AG04450 (cell line): ENCODE data around the gene NOB1. TPM values are rescaled to one million over a fixed set of nuclear protein-coding genes. Genes with fewer than 3 reads are reported as not detected.

ENCODE experiments used
- CTCF ChIA-PET: fragments of 300-600, 350-600 bp; formaldehyde crosslinking; extraction: SDS; loops from one replicate; lab custom pipeline; 2022; ENCODE audit warnings: antibody characterized with exemption, inconsistent platforms; lab: Charles Lee
- POLR2A ChIA-PET: fragments of 350-600 bp; formaldehyde crosslinking; extraction: SDS; loops from one replicate; lab custom pipeline; 2021; ENCODE audit warnings: antibody characterized with exemption, inconsistent platforms; lab: Yijun Ruan, JAX
- DNase-seq: peaks from one replicate; pipeline ENCODE4 v3.0.0-alpha.2; 2011; ENCODE audit warnings: low read depth, low spot score
- H3K27ac ChIP-seq: one replicate; pipeline ENCODE4 v1.5.1; 2012; ENCODE audit warnings: low read depth, low read length, control low read depth
- H3K27me3 ChIP-seq: one replicate; pipeline ENCODE4 v1.6.0; 2012; ENCODE audit warnings: low read length; ENCODE audit not compliant: control insufficient read depth, insufficient read depth
- H3K4me3 ChIP-seq: 2 replicates; pipeline ENCODE4 v1.5.1; 2011; ENCODE audit warnings: mild to moderate bottlenecking, low read depth, low read length, control low read depth
- H3K9me3 ChIP-seq: 2 replicates; pipeline ENCODE4 v1.5.1; 2012; ENCODE audit warnings: low read length; ENCODE audit not compliant: control insufficient read depth, insufficient read depth
- polyA plus RNA-seq: library from polyadenylated mRNA; depleted of rRNA; stranded (reverse); fragments of >200 nt; gene quantifications from 2 replicates; pipeline ENCODE4 v1.2.3, GENCODE V29; 2011
- TF ChIP-seq, protein P1 (sequence below): IDR thresholded peaks from 2 replicates; pipeline ENCODE4 v1.5.1; 2011; ENCODE audit warnings: low read depth, low read length, control low read depth, inconsistent platforms

The NOB1 gene
- polyA plus RNA-seq, 1 experiment: 58.7 TPM

GRCh38 chr16:69748694-69749345 lies 5.9 kb downstream of the NOB1 start:
- Histone ChIP-seq H3K27ac (no peak overlapping the region), H3K27me3 (no peaks in the 10 kb centered on the region), H3K4me3 (no peak overlapping the region), H3K9me3 (no peaks in the 10 kb centered on the region)
- DNase-seq: no peak
- CTCF ChIA-PET: interaction anchor here (0.9 kb wide), 2 partner anchors 8 to 295 kb away, joined by 4 to 15 read pairs; no protein-coding TSS in a partner anchor
- POLR2A ChIA-PET: no interaction called here
- TF ChIP-seq, protein P1, sequence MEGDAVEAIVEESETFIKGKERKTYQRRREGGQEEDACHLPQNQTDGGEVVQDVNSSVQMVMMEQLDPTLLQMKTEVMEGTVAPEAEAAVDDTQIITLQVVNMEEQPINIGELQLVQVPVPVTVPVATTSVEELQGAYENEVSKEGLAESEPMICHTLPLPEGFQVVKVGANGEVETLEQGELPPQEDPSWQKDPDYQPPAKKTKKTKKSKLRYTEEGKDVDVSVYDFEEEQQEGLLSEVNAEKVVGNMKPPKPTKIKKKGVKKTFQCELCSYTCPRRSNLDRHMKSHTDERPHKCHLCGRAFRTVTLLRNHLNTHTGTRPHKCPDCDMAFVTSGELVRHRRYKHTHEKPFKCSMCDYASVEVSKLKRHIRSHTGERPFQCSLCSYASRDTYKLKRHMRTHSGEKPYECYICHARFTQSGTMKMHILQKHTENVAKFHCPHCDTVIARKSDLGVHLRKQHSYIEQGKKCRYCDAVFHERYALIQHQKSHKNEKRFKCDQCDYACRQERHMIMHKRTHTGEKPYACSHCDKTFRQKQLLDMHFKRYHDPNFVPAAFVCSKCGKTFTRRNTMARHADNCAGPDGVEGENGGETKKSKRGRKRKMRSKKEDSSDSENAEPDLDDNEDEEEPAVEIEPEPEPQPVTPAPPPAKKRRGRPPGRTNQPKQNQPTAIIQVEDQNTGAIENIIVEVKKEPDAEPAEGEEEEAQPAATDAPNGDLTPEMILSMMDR: no peak

DNA sequence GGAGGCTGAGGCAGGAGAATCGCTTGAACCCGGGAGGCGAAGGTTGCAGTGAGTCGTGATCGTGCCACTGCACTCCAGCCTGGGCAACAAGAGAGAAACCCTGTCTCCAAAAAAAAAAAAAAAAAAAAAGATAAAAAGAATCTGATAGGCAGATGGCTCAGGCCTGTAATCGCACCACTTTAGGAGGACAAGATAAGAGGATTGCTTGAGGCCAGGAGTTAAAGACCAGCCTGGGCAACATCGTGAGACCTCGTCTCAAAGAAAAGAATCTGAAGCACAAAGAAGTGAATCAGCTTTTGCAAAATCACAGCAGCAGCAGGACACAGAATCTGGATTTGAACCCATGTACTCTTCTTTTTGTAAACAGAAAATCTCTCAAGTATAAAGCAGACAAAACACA lies 7.6 kb downstream of the NOB1 start:
- DNase-seq: no peak
- H3K9me3 ChIP-seq: no peaks in the 10 kb centered on the region; the same call in 1 of the 2 replicates
- no peaks in the 10 kb centered on the region for H3K27me3 ChIP-seq
- no peak overlapping the region for H3K27ac ChIP-seq
- H3K4me3 ChIP-seq: no peak overlapping the region
- TF ChIP-seq, protein P1: no peak
- ChIA-PET POLR2A (interaction anchor here (0.9 kb wide), 1 partner anchor 8 kb away, joined by 4 read pairs; the partner anchor contains the start of gene NOB1), CTCF (no interaction called here)

DNA sequence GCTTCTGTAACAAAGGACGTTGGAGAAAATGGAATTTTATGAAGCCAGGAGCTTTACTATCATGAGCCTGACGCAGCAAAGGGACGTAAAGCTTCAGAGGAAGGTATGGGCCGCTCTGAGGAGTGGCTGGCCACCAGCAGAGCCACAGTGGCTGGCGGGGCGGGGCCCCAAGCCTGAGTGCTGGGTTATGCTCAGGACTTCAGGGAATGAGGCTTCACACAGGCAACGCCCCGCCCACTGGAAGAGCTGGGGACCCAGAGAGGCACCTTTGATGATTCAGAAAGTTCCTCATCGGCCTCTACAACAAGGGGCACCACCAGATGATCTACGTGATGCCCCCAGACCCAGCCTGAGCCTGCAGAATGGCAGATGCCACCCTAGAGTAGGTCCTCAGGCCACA lies 8.8 kb downstream of the NOB1 start:
- Histone ChIP-seq H3K9me3 (no peaks in the 10 kb centered on the region; the same call in 1 of the 2 replicates), H3K27ac (no peak overlapping the region), H3K4me3 (no peak overlapping the region), H3K27me3 (no peaks in the 10 kb centered on the region)
- TF ChIP-seq, protein P1: no peak
- POLR2A ChIA-PET: interaction anchor here (0.9 kb wide), 1 partner anchor 9 kb away, joined by 4 read pairs; the partner anchor contains the start of gene NOB1
- DNase-seq: no peak
- CTCF ChIA-PET: interaction anchor here (1.1 to 1.2 kb wide), 2 partner anchors 9 to 37 kb away, joined by 3 read pairs; partner anchors contain the start of gene NOB1

- Histone ChIP-seq H3K4me3 (no peak overlapping the region), H3K9me3 (no peaks in the 10 kb centered on the region; the same call in 1 of the 2 replicates), H3K27me3 (no peaks in the 10 kb centered on the region), H3K27ac (no peak overlapping the region)
- DNase-seq: no peak
- TF ChIP-seq, protein P1: no peak
- CTCF ChIA-PET: interaction anchor here (1.2 kb wide), 1 partner anchor 9 kb away, joined by 3 read pairs; the partner anchor contains the start of gene NOB1
- POLR2A ChIA-PET: no interaction called here
These were observed 9.5 kb downstream of the NOB1 start for GRCh38 chr16:69745232-69745612.

GRCh38 chr16:69744363-69745231 lies 10.1 kb downstream of the NOB1 start:
- Histone ChIP-seq H3K9me3 (no peaks in the 10 kb centered on the region; the same call in 1 of the 2 replicates), H3K27ac (no peak overlapping the region), H3K4me3 (no peak overlapping the region), H3K27me3 (no peaks in the 10 kb centered on the region)
- TF ChIP-seq, protein P1: no peak
- DNase-seq: no peak
- ChIA-PET CTCF (no interaction called here), POLR2A (no interaction called here)
